KMS-11 (cell line): Measurements from ENCODE around the gene PTPRN2.

Experiments used
- H2AFZ ChIP-seq: fragments of 200-600 bp; sonication (generic); 2 replicates; pipeline ENCODE4 v1.6.1; 2016; ENCODE audit warnings: antibody characterized with exemption, mixed run types, low read depth
- H3K27ac ChIP-seq: fragments of 200-600 bp; sonication (generic); 2 replicates; pipeline ENCODE4 v1.6.1; 2016; ENCODE audit warnings: mild to moderate bottlenecking, mixed run types
- H3K27me3 ChIP-seq: fragments of 200-600 bp; sonication (generic); 2 replicates; pipeline ENCODE4 v1.6.1; 2017; ENCODE audit warnings: mild to moderate bottlenecking, low read depth, mixed run types, moderate library complexity; ENCODE audit not compliant: insufficient read depth
- H3K36me3 ChIP-seq: fragments of 200-600 bp; sonication (generic); 2 replicates; pipeline ENCODE4 v1.6.1; 2017; ENCODE audit warnings: mild to moderate bottlenecking, mixed run types; ENCODE audit not compliant: insufficient read depth
- H3K4me1 ChIP-seq: fragments of 200-600 bp; sonication (generic); 2 replicates; pipeline ENCODE4 v1.6.1; 2016; ENCODE audit warnings: mild to moderate bottlenecking, low read depth, mixed run types; ENCODE audit not compliant: poor library complexity, severe bottlenecking
- H3K4me2 ChIP-seq: fragments of 200-600 bp; sonication (generic); 2 replicates; pipeline ENCODE4 v1.7.0; 2016; ENCODE audit warnings: mild to moderate bottlenecking, mixed run types
- H3K4me3 ChIP-seq: fragments of 200-600 bp; sonication (generic); IDR thresholded peaks from 2 replicates; pipeline ENCODE4 v1.6.1; 2017; ENCODE audit warnings: low read depth, low read length, mixed read lengths; ENCODE audit not compliant: insufficient read depth
- H3K79me2 ChIP-seq: fragments of 200-600 bp; sonication (generic); 2 replicates; pipeline ENCODE4 v1.6.1; 2016; ENCODE audit warnings: low read depth, mixed run types; ENCODE audit not compliant: insufficient read depth
- H3K9ac ChIP-seq: fragments of 200-600 bp; sonication (generic); 2 replicates; pipeline ENCODE4 v1.6.1; 2016; ENCODE audit warnings: mild to moderate bottlenecking, mixed run types
- H4K20me1 ChIP-seq: fragments of 200-600 bp; sonication (generic); 2 replicates; pipeline ENCODE4 v1.6.1; 2016; ENCODE audit warnings: mild to moderate bottlenecking, mixed run types; ENCODE audit not compliant: insufficient read depth
- CTCF ChIP-seq: fragments of 200-600 bp; sonication (generic); conservative IDR thresholded peaks from 2 replicates; pipeline ENCODE4 v1.6.1; 2017; ENCODE audit warnings: low read depth, mild to moderate bottlenecking, antibody characterized with exemption, low read length, moderate library complexity, mixed read lengths

The PTPRN2 gene

GRCh38 chr7:157769526-157770215 is 818.0 kb downstream of the PTPRN2 start:
- Histone ChIP-seq H3K4me1 (no peaks in the 10 kb centered on the region), H3K36me3 (no peaks in the 10 kb centered on the region), H3K4me3 (no peak overlapping the region), H4K20me1 (no peaks in the 10 kb centered on the region), H2AFZ (no peak overlapping the region), H3K27ac (no peak overlapping the region), H3K79me2 (no peaks in the 10 kb centered on the region), H3K27me3 (peaks cover 20% of the 10 kb centered on the region; the same call in 1 of the 2 replicates), H3K4me2 (no peak overlapping the region), H3K9ac (no peak overlapping the region)
- no peak for TF ChIP-seq CTCF

- H3K27me3 ChIP-seq: peaks cover 18% of the 10 kb centered on the region; the same call in 1 of the 2 replicates
Measured at GRCh38 chr7:157769086-157769485, 818.5 kb downstream of the PTPRN2 start.

GRCh38 chr7:157768198-157768597 is 819.4 kb downstream of the PTPRN2 start:
- no peak for TF ChIP-seq CTCF
- Histone ChIP-seq H3K27ac (no peak overlapping the region), H2AFZ (no peak overlapping the region), H3K9ac (no peak overlapping the region), H3K4me1 (no peaks in the 10 kb centered on the region), H3K4me2 (no peak overlapping the region), H3K4me3 (no peak overlapping the region), H3K79me2 (no peaks in the 10 kb centered on the region), H3K36me3 (no peaks in the 10 kb centered on the region), H3K27me3 (peaks cover 15% of the 10 kb centered on the region; the same call in 1 of the 2 replicates), H4K20me1 (no peaks in the 10 kb centered on the region)

More at GRCh38 chr7:157769086-157769485, 818.5 kb downstream of the PTPRN2 start:
- Histone ChIP-seq H3K9ac (no peak overlapping the region), H3K27ac (no peak overlapping the region), H4K20me1 (no peaks in the 10 kb centered on the region), H3K36me3 (no peaks in the 10 kb centered on the region), H3K4me2 (no peak overlapping the region), H3K79me2 (no peaks in the 10 kb centered on the region), H3K4me3 (no peak overlapping the region), H2AFZ (no peak overlapping the region), H3K4me1 (no peaks in the 10 kb centered on the region)
- no peak for TF ChIP-seq CTCF

- Histone ChIP-seq H4K20me1 (no peaks in the 10 kb centered on the region), H2AFZ (no peak overlapping the region), H3K4me3 (no peak overlapping the region), H3K27ac (no peak overlapping the region), H3K27me3 (peaks cover 15% of the 10 kb centered on the region; the same call in 1 of the 2 replicates), H3K4me2 (no peak overlapping the region), H3K36me3 (no peaks in the 10 kb centered on the region), H3K4me1 (no peaks in the 10 kb centered on the region), H3K9ac (no peak overlapping the region), H3K79me2 (no peaks in the 10 kb centered on the region)
- no peak for TF ChIP-seq CTCF
Measured at GRCh38 chr7:157767506-157768197, 820.0 kb downstream of the PTPRN2 start.
